Measurements from ENCODE around the gene PDLIM1.

PDLIM1 gene

DNA sequence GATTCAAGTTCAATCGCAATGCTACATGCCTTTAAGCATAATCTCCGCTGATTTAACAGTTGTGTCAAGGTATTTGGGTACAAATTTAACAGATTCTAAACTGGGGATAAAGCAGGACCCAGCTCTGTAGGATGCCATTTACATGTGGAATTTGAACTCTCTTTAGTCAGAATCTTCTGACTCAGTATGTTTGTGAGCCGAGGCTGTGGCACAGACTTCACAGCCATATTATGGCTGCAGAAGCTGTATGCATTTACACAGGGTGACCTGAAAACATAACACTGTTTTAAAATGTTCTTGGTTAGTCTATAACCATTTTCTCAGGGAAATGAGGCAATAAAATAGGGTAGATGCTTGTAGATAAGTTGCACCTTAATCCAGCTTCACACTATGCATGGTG, 8.7 kb downstream of the PDLIM1 start:
- TF ChIP-seq, protein P1, sequence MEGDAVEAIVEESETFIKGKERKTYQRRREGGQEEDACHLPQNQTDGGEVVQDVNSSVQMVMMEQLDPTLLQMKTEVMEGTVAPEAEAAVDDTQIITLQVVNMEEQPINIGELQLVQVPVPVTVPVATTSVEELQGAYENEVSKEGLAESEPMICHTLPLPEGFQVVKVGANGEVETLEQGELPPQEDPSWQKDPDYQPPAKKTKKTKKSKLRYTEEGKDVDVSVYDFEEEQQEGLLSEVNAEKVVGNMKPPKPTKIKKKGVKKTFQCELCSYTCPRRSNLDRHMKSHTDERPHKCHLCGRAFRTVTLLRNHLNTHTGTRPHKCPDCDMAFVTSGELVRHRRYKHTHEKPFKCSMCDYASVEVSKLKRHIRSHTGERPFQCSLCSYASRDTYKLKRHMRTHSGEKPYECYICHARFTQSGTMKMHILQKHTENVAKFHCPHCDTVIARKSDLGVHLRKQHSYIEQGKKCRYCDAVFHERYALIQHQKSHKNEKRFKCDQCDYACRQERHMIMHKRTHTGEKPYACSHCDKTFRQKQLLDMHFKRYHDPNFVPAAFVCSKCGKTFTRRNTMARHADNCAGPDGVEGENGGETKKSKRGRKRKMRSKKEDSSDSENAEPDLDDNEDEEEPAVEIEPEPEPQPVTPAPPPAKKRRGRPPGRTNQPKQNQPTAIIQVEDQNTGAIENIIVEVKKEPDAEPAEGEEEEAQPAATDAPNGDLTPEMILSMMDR (conservative IDR thresholded peaks at IDR 0.05; ENCODE audit: low read depth, low read length), result no peak
- no peak for DNase-seq (ENCODE audit: low read depth)
- H3K4me3 ChIP-seq (ENCODE audit: low read length), result no peak overlapping the region

DNA sequence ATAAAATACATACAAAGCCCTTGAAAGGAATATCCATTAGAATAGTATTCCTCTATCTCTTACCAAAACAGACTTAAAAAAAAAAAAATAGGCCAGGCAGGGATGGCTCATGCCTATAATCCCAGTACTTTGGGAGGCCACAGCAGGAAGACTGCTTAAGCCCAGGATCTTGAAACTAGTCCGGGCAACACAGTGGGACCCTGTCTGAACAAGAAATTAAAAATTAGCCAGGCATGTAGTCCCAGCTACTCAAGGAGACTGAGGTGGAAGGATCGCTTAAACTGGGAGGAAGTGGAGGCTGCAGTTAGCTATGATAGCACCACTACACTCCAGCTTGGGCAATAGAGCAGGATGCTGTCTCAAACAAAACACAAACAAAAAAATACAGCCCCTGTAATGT, 9.6 kb downstream of the PDLIM1 start:
- no peak for DNase-seq (ENCODE audit: low read depth)
- TF ChIP-seq, protein P1 (conservative IDR thresholded peaks at IDR 0.05; ENCODE audit: low read depth, low read length), result no peak
- no peak overlapping the region for H3K4me3 ChIP-seq (ENCODE audit: low read length)

DNA sequence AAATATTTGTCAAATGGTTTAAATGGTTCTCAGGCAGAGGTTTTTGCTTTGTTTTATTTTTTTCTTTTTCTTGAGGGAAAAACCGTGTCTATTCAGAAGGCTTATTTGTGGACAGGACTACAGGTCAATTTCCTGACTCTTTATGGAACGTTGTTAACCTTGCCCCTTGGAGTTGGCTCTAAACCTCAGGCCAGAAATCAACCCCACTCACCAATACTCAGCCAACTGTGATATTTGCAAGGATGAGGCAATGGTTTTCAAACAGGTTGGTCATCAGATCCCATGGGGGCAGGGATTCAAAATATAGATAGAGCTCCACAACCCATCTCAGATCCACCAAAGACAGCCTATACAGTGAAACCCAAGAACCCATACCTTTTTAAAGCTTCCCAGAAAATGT, 10.2 kb downstream of the PDLIM1 start:
- no peak for DNase-seq (ENCODE audit: low read depth)
- no peak overlapping the region for H3K4me3 ChIP-seq (ENCODE audit: low read length)
- TF ChIP-seq, protein P1 (conservative IDR thresholded peaks at IDR 0.05; ENCODE audit: low read depth, low read length), result no peak

DNA sequence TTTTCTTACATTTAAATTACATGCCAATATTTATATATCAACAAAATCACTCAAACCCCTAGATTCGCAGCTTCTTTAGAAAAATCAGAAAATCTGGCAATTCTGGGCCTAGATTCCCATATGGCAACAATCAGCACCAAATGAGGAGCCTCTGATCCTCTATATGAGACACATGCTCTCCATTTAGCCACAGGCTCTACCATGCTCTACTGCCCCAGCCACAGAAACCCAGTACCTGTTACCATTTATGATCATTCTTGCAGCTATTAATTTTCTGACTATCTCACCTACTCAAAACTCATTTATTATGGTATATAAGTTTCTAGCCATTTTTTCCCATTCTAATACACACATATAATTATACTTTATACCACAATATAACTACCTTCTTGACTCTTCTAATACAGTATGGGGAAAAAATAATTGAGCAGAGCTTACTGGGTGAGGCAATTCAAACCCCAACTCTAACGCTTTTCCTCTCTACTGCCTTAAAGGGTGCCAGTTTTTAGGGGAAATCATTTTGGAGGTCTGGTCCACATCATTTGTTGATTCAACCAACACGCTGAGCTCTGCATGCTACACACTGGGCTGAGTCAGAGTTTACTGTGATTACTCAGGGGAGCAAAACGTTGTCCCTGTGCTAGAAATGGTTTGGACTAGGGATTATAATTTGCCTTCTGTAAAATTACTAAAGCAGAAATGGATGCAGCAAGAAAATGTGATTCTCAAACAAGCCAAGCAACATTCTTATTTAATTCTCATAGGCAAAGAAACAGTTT, 11.6 kb downstream of the PDLIM1 start:
- DNase-seq (ENCODE audit: low read depth), result no peak
- TF ChIP-seq, protein P1 (conservative IDR thresholded peaks at IDR 0.05; ENCODE audit: low read depth, low read length), result no peak
- no peak overlapping the region for H3K4me3 ChIP-seq (ENCODE audit: low read length)

DNA sequence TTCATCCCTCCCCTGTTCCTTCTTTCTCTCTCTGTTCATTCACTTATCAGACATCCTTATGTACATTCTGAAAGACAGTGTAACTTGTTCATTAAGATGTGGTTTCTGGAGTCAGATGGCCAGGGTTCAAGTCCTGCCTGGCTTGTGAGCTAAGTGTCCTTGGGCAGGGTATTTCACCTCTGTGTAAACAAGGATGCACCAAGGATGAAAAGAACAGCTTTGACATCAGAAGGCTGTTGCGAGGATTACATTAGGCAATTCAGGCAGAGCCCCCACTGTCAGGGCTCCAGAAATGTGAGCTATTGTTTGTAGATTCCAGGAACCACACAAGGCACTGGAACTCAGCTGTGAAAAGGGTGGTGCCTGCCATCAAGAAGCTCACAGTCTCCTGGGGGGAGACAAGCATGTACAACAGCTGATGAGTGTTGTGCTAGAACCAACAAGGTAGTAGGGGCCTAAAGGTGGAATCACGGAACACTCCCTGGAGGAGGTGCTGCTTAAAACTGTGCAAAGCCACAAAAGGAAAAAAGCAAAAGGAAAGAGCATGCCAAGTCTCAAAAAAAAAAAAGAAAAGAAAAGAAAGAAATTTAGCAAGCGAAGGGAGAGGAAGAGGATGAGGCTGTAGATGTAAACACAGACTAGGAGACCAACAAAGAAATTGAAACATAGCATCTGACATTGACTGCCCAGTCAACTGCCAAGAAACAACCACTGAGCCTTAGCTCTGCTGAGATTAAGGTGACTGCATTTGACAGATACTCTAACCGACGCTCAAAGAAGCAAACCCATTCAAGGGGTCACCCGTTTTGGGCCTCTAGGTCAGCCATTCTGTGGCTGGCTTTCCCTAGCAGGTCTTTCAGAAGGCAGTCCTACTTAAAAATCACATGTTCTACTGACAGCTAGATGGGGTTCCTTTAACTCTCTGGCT, 12.5 kb downstream of the PDLIM1 start:
- no peak overlapping the region for H3K4me3 ChIP-seq (ENCODE audit: low read length)
- TF ChIP-seq, protein P1 (conservative IDR thresholded peaks at IDR 0.05; ENCODE audit: low read depth, low read length), result no peak
- no peak for DNase-seq (ENCODE audit: low read depth)

DNA sequence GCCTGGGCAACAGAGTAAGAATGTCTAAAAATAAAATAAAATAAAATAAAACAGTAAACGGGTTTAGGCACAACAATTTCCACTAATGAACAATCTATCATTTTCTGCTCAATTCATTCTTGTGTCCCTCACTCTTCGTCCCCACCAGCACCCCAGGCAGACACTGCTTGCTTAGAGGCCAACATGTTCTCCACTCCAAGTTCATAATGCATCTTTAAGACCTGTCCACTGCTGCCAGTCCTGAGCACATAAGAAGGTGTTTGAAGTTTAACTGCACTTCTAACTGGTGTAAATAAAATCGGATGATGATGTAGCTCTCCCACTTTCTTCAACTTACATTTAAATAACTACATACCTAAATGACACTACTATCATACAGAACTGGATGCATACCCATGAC, 13.2 kb downstream of the PDLIM1 start:
- H3K4me3 ChIP-seq (ENCODE audit: low read length), result no peak overlapping the region
- TF ChIP-seq, protein P1 (conservative IDR thresholded peaks at IDR 0.05; ENCODE audit: low read depth, low read length), result no peak
- DNase-seq (ENCODE audit: low read depth), result no peak

Measured in retinal pigment epithelial cell (primary cell).